SK-N-MC (cell line): ENCODE measurements around the gene RGS5.

Experiments
- EZH2 ChIP-seq: fragments of 200-600 bp; sonication (generic); IDR thresholded peaks from one replicate; pipeline ENCODE4 v1.6.1; 2017; ENCODE audit warnings: antibody characterized with exemption
- POLR2AphosphoS5 ChIP-seq: IDR thresholded peaks from 2 replicates; pipeline ENCODE4 v1.6.1; 2012; ENCODE audit warnings: mild to moderate bottlenecking, low read depth, low read length, borderline replicate concordance

GRCh38 chr1:163205513-163205912 is 2.8 kb upstream of the RGS5 start:
- TF ChIP-seq POLR2AphosphoS5, result no peak
- no peak for TF ChIP-seq EZH2
